ENCODE measurements around the gene KANSL1. TPM values are rescaled to one million over a fixed set of nuclear protein-coding genes. Genes with fewer than 3 reads are reported as not detected.
"Not testable (repeated sequence)": the region's sequence is repeated elsewhere in the genome, so short reads cannot be mapped to it uniquely, and the experiment has no call there.

KANSL1 gene
- total RNA-seq, 2 experiments from 2014 or later, result 132 to 140 TPM

DNA sequence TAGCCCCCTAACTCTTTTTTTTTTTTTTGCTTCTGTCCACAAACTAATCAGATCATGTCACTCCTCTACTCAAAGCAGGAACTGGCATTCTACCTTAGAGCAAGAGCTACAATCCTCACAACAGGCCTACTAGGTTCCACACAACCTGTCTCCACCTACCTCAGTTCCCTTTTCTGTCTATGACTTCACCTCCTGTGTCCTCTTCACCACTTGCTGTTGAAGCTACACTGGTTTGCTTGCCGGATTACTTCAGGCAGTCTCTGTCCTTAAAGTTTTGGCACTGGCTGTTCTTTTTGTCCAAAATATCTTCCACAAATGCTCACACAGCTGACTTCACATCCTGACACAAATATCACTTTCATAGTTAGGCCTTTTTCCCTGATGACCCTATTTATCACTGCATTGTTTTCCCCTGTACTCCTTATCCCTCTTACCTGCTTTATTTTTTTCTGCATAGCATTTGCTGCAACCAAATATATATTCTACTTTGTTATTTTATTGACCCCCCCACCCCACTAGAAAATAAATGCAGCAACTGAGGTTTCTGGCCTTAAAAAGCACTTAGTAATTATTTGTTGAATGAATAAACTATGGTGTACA is 72.0 kb downstream of the KANSL1 start:
- H3K27ac Mint-ChIP-seq, result no peak overlapping the region
- POLR2A ChIA-PET, result no interaction called here

DNA sequence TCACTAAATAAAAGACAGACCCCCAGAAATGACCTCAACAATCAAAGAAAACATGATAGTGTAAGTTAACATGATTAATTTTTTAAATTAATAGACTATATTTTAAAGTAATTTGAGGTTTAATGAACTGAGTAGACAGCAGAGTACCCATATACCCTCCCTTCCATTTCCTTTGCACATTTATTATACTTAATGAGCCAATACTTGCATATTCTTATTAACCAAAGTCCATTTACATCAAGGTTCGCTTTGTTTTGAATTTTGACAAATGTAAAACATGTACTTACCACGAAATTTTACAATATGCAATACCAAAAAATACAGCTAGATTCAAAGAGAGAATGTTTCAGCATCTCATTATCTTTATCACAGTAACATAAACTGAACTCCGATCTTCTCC is 72.7 kb downstream of the KANSL1 start:
- POLR2A ChIA-PET, result interaction anchor here (1.2 to 2.0 kb wide), 2 partner anchors 11 to 72 kb away, joined by 3 to 7 read pairs; partner anchors contain the start of gene KANSL1
- H3K4me1 Mint-ChIP-seq, result peaks cover 40% of the 10 kb centered on the region

More for the DNA sequence above, 72.0 kb downstream of the KANSL1 start:
- ATAC-seq (ENCODE audit: low read depth) (no peak), DNase-seq (no peak)
- H3K9me3 Mint-ChIP-seq, result no peaks in the 10 kb centered on the region
- peaks cover 24% of the 10 kb centered on the region for H3K36me3 Mint-ChIP-seq
- no peaks in the 10 kb centered on the region for H3K27me3 Mint-ChIP-seq
- H3K4me3 Mint-ChIP-seq, result no peak overlapping the region
- H3K4me1 Mint-ChIP-seq, result peaks cover 38% of the 10 kb centered on the region

DNA sequence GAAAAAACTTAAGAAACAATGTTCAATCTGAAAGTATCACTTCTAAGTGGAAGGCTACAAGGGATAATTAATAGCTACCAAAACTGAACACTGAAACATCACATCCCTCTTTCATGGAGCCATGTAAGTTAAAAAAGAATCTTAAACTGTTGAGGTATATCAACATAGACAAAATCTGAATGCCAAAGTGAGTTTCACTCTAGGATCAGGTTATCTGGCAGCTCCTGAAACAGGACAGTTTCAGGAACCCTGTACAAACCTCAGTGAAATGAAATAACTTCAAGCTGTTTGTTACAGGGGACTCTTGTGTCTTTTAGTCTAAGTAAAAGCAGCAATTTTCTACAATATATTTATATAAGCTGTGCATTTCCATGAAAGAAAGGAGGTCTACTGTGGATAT is 73.2 kb downstream of the KANSL1 start:
- peaks cover 22% of the 10 kb centered on the region for H3K36me3 Mint-ChIP-seq
- ATAC-seq (ENCODE audit: low read depth) (no peak), DNase-seq (no peak)
- no peak overlapping the region for H3K27ac Mint-ChIP-seq
- H3K4me3 Mint-ChIP-seq, result no peak overlapping the region
- POLR2A ChIA-PET, result interaction anchor here (1.2 to 2.0 kb wide), 2 partner anchors 11 to 73 kb away, joined by 3 to 7 read pairs; partner anchors contain the start of gene KANSL1
- no peaks in the 10 kb centered on the region for H3K27me3 Mint-ChIP-seq
- H3K9me3 Mint-ChIP-seq, result no peaks in the 10 kb centered on the region
- peaks cover 40% of the 10 kb centered on the region for H3K4me1 Mint-ChIP-seq

More for the DNA sequence above, 72.7 kb downstream of the KANSL1 start:
- H3K27me3 Mint-ChIP-seq, result no peaks in the 10 kb centered on the region
- peaks cover 22% of the 10 kb centered on the region for H3K36me3 Mint-ChIP-seq
- no peak overlapping the region for H3K27ac Mint-ChIP-seq
- DNase-seq (no peak), ATAC-seq (ENCODE audit: low read depth) (no peak)
- no peaks in the 10 kb centered on the region for H3K9me3 Mint-ChIP-seq
- H3K4me3 Mint-ChIP-seq, result no peak overlapping the region

DNA sequence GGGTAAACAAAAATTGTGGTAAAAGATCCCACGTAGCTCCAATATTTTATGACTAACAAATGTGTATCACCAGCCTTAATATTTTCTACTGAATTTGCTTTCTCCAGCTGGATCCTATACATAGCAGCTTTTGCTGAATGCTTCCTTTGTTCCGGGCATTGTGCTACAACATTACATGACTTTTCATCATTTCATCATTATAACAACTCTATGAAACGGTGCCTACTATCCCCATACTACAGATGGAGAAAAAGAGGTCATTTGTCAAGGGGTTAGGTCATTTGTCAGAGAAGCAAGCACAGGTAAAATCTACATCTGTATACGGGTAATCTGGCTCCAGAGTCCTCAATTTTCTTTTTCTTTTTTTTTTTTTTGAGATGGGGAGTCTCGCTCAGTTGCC is 74.3 kb downstream of the KANSL1 start:
- H3K27ac Mint-ChIP-seq, result no peak overlapping the region
- H3K4me1 Mint-ChIP-seq, result peaks cover 36% of the 10 kb centered on the region
- H3K4me3 Mint-ChIP-seq, result no peak overlapping the region
- ATAC-seq (ENCODE audit: low read depth) (no peak), DNase-seq (no peak)
- H3K9me3 Mint-ChIP-seq, result no peaks in the 10 kb centered on the region
- POLR2A ChIA-PET, result interaction anchor here (2.0 kb wide), 1 partner anchor 10 kb away, joined by 7 read pairs; no protein-coding TSS in a partner anchor
- H3K36me3 Mint-ChIP-seq, result peaks cover 19% of the 10 kb centered on the region
- no peaks in the 10 kb centered on the region for H3K27me3 Mint-ChIP-seq

DNA sequence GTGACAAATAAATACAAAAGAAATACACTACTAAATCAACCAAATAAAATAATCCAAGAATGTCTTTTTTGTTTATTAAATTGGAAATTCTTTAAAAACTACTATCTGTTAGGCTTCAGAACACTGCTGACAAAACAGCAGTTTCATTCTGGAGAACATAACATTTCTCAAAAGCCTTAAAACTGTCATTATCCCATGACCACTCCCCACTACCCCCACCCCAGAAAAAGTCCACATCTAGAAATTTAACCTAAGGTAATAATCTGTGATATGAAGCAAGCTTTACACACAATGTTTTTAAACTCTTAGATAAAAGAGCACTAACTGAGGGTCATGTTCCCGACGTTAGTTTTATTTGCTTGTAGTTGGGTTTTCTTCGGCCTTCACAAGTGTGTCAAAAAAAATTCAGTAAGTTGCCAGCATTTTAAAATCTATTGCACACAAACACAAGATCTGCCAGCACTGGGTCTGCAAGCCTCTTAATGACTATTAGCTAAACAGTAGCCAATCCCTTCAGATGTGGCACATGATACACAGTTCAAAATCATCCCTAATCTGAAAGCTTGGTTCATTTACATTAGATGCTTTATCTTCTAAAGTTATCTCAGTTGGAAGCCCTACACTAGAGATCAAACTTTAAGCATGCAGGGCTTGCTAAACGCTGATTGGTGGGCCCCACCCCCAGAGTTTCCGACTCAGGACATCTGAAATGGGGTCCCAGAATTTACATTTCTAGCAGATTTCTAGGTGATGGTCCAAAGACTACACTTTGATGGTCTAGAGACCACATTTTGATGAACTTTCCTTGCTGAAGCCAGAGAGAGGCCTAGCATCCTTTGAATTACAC is 75.2 kb downstream of the KANSL1 start:
- H3K9me3 Mint-ChIP-seq, result no peaks in the 10 kb centered on the region
- H3K27me3 Mint-ChIP-seq, result no peaks in the 10 kb centered on the region
- no peak overlapping the region for H3K4me3 Mint-ChIP-seq
- peaks cover 23% of the 10 kb centered on the region for H3K36me3 Mint-ChIP-seq
- DNase-seq (no peak), ATAC-seq (ENCODE audit: low read depth) (no peak)
- no peak overlapping the region for H3K27ac Mint-ChIP-seq
- peaks cover 36% of the 10 kb centered on the region for H3K4me1 Mint-ChIP-seq
- POLR2A ChIA-PET, result interaction anchor here (0.5 to 2.0 kb wide), 2 partner anchors 9 to 67 kb away, joined by 4 to 7 read pairs; no protein-coding TSS in a partner anchor

DNA sequence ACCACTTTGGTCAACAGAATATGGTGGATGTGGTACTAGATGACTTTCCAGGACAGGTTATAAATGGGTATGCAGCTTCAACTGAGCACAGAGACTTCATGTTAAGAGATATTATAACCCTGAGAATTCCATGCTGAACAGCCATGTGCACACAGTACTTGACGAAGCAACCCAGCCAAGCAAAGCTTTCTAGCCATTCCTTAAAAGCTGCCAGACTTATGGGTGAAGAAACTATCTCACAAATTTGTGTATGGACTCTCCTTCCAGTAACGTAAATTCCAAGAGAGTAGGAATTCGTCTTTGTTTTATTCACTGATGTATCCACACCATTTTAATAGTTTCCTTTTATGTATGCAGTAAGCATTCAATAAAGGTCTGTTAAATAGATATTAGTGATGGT is 76.1 kb downstream of the KANSL1 start:
- DNase-seq (no peak), ATAC-seq (ENCODE audit: low read depth) (no peak)
- POLR2A ChIA-PET, result no interaction called here
- Mint-ChIP-seq H3K9me3 (no peaks in the 10 kb centered on the region), H3K27ac (no peak overlapping the region), H3K4me3 (no peak overlapping the region), H3K27me3 (no peaks in the 10 kb centered on the region), H3K36me3 (peaks cover 23% of the 10 kb centered on the region), H3K4me1 (peaks cover 28% of the 10 kb centered on the region)

DNA sequence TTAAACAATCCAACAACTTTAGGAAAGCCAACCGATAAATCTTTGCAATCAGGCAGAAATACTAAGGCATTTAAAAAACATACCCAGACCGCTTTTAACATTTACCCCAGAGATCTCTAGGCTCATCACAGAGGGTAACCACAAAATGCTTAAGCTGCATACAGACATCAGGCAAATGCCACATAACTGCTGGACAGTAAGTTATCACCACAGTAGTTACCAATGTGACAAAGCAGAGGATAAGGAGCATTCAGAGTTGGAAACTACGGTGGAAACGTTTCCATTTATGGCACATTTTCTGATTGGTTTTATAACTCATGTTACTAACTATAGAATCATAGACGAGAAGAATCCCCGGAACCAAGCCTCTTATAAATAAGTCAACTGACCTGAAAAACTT is 77.5 kb downstream of the KANSL1 start:
- Mint-ChIP-seq H3K4me1 (peaks cover 18% of the 10 kb centered on the region), H3K9me3 (no peaks in the 10 kb centered on the region), H3K4me3 (no peak overlapping the region), H3K27me3 (no peaks in the 10 kb centered on the region), H3K27ac (no peak overlapping the region), H3K36me3 (peaks cover 22% of the 10 kb centered on the region)
- no peak for ATAC-seq (ENCODE audit: low read depth)
- DNase-seq, result no peak
- POLR2A ChIA-PET, result no interaction called here

DNA sequence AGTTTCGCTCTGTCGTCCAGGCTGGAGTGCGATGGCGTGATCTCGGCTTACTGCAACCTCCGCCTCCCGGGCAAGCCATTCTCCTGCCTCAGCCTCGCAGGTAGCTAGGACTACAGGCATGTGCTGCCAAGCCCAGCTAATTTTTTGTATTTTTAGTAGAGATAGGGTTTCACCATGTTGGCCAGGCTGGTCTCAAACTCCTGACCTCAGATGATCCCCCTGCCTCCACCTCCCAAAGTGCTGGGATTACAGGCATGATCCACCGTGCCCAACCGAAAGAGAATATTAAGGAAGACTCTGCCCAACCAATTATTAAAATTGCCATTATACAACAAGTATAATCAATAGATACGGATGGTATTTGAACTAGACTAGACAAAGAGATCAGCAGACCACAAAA is 82.0 kb downstream of the KANSL1 start:
- H3K27ac Mint-ChIP-seq; H3K27me3 Mint-ChIP-seq; DNase-seq; H3K9me3 Mint-ChIP-seq; ATAC-seq (ENCODE audit: low read depth); POLR2A ChIA-PET; H3K4me3 Mint-ChIP-seq: not testable (repeated sequence)
- Mint-ChIP-seq H3K36me3 (peaks cover 25% of the 10 kb centered on the region), H3K4me1 (peaks cover 23% of the 10 kb centered on the region)

DNA sequence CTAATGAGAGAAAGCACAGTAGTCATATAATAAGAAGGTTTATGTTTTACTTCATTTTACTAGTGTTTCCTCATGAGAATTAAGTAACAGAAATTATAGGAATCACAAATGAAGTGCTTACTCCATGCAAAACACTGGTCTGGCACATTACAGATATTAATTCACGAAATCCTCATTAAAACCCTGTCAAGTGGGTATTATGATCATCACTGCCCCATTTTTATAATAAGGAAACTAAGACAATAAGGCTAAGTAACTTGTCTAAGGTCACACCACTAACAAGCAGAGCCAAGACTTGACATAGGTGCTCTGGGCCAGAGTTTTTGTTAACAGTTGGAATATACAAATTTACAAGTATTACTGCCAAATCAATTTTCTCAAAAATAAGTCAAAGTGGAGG is 83.0 kb downstream of the KANSL1 start:
- H3K9me3 Mint-ChIP-seq, result no peaks in the 10 kb centered on the region
- POLR2A ChIA-PET, result interaction anchor here (2.0 kb wide), 1 partner anchor 9 kb away, joined by 7 read pairs; no protein-coding TSS in a partner anchor
- DNase-seq (no peak), ATAC-seq (ENCODE audit: low read depth) (no peak)
- peaks cover 20% of the 10 kb centered on the region for H3K4me1 Mint-ChIP-seq
- H3K4me3 Mint-ChIP-seq, result no peak overlapping the region
- no peak overlapping the region for H3K27ac Mint-ChIP-seq
- H3K36me3 Mint-ChIP-seq, result peaks cover 25% of the 10 kb centered on the region
- H3K27me3 Mint-ChIP-seq, result no peaks in the 10 kb centered on the region

DNA sequence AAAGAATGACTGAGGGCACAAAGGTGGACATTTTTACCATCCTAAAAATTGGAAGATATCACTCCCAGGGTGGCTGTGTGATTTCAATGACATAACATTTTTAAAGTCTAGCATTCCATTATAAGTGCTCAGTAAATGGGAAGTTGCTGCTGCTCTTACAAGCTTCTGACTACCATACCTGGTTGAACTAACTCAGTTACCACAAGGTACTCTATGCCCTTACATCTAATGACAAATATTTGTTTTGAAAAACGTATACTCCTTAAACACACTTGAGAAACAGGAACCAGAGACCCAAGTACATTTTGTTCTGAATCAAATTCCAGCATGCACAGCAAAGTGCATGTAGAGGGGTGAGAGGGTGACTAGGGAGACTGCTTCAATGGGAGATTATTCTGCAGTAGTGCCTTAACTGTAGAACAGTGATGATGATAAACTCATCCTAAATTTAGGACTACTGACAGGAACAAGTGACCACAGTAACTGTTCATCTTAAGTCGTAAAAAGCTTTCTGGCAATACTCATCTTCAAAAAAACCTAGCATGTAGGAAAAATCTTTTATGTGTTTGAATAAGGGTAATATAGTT is 83.5 kb downstream of the KANSL1 start:
- ATAC-seq (ENCODE audit: low read depth) (no peak), DNase-seq (no peak)
- H3K9me3 Mint-ChIP-seq, result no peaks in the 10 kb centered on the region
- H3K4me1 Mint-ChIP-seq, result peaks cover 20% of the 10 kb centered on the region
- no peak overlapping the region for H3K27ac Mint-ChIP-seq
- peaks cover 25% of the 10 kb centered on the region for H3K36me3 Mint-ChIP-seq
- no peaks in the 10 kb centered on the region for H3K27me3 Mint-ChIP-seq
- POLR2A ChIA-PET, result interaction anchor here (2.0 kb wide), 1 partner anchor 10 kb away, joined by 7 read pairs; no protein-coding TSS in a partner anchor
- H3K4me3 Mint-ChIP-seq, result no peak overlapping the region

DNA sequence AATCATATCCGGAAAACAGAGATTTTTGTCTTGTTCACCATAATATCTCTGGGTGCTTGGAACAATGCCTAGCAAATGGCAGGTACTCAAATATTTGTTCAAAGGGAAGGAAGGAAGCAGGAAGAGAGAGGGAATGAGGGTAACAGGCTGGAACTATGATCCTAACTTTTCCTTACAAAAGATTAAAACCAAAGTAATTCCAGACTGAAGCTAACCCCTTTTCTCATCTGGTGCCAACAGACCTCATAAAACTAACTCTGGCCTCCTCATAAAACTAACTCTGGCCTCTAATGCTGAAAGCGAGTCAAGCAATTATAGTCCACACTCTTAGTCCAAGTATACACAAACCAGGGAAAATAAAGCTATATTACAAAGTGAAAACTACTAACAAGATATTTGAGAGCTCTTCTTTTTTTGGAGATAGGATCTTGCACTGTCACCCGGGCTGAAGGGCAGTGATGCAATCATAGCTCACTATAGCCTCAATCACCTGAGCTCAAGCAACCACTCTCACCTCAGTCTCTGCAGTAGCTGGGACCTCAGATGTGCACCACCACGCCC is 84.6 kb downstream of the KANSL1 start:
- H3K27me3 Mint-ChIP-seq, result no peaks in the 10 kb centered on the region
- no peaks in the 10 kb centered on the region for H3K9me3 Mint-ChIP-seq
- no peak for DNase-seq
- no peak for ATAC-seq (ENCODE audit: low read depth)
- peak overlapping the region; percentile 31 for H3K27ac Mint-ChIP-seq
- POLR2A ChIA-PET, result interaction anchor here (2.0 kb wide), 1 partner anchor 11 kb away, joined by 7 read pairs; no protein-coding TSS in a partner anchor
- H3K36me3 Mint-ChIP-seq, result peaks cover 28% of the 10 kb centered on the region
- H3K4me3 Mint-ChIP-seq, result no peak overlapping the region
- H3K4me1 Mint-ChIP-seq, result peaks cover 21% of the 10 kb centered on the region

DNA sequence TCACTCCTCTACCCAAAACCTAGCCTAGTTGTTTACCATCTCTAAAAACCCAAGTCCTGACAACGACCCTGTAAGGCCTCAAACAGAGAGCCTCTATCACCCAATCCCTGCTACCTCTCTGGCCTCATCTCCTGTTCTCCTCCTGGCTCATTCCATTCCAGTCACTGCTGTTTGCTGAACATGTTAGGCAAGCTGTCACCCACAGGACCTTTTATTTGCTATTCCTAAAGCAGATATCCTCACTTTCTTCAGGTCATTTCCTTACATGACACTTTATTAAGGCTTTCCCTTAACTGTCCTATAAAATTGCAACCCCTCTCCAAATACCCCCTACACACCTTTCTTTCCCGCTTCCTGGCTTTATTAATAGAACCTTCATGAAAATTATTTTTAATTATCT is 85.1 kb downstream of the KANSL1 start:
- Mint-ChIP-seq H3K9me3 (no peaks in the 10 kb centered on the region), H3K4me3 (no peak overlapping the region), H3K36me3 (peaks cover 24% of the 10 kb centered on the region), H3K4me1 (peaks cover 24% of the 10 kb centered on the region), H3K27me3 (no peaks in the 10 kb centered on the region), H3K27ac (no peak overlapping the region)
- DNase-seq (no peak), ATAC-seq (ENCODE audit: low read depth) (no peak)
- POLR2A ChIA-PET, result interaction anchor here (2.0 kb wide), 1 partner anchor 11 kb away, joined by 7 read pairs; no protein-coding TSS in a partner anchor

DNA sequence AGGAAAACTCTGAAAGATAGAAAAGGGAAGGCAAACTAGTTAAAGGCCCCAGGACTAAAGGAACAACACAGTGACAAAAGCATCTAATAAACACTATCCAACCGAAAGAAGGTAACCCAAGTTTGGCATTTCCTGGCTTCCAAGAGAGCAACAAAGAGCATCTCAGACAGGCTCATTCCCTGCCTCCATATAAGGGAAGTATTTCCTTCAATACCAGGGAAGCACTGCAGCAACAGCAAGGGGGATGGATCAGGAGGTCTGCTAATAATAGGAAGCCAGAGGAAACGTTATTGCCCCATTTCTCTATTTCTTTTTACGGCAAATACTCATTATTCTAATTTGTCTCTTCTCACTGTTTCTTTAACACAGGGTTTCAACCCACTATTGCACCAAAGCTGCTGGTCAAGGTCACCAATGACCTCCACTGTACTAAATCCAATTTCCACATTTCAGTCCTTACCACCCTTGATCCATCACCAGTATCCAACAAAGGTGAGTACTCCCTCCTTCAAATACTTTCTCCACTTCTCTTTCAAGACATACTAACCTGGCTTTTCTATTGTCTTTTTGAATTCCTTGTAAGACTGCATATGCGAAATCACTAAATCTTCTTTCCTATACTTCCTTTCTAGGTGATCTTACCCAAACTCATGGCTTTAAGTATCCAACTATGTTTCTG is 86.1 kb downstream of the KANSL1 start:
- no peaks in the 10 kb centered on the region for H3K27me3 Mint-ChIP-seq
- ATAC-seq (ENCODE audit: low read depth) (no peak), DNase-seq (no peak)
- no peak overlapping the region for H3K27ac Mint-ChIP-seq
- POLR2A ChIA-PET, result no interaction called here
- H3K9me3 Mint-ChIP-seq, result no peaks in the 10 kb centered on the region
- peaks cover 21% of the 10 kb centered on the region for H3K36me3 Mint-ChIP-seq
- H3K4me3 Mint-ChIP-seq, result no peak overlapping the region
- peaks cover 29% of the 10 kb centered on the region for H3K4me1 Mint-ChIP-seq

All from activated naive CD8-positive, alpha-beta T cell treated with anti-CD3 and anti-CD28 coated beads, Interleukin-2, amount 10 ng/mL, durations not matched to agents 7 days and 5 days (primary cell).